ENCODE data around the gene WBP2. TPM values are rescaled to one million over a fixed set of nuclear protein-coding genes. Genes with fewer than 3 reads are reported as not detected.

Gene WBP2
- total and polyA plus RNA-seq, 2 of the 8 experiments (the other 6 are each of a cell fraction or from before 2014, with no cell fraction given), result 48.2 to 71.2 TPM

DNA sequence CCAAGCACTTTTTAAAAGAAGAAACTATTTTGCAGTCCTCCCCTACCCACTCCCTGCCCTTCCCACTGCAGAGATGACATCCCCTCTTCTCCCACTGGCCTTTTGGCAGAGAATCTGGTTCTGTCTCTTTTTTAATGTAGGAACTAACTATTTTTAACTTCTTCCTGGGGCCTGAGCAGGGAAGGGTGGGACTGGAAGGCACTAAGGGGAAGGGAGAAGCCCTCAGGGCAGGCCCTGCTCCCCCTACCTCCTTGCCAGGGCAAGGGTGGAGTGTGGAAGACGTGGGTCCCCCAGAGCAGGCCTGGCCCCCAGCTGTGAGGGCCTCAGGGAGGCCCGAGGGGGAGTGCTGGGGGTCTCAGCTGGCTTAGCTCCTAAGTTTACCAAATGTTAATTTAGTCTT, 30.5 kb downstream of the WBP2 start:
- no peak overlapping the region for H2AK5ac ChIP-seq (ENCODE audit: low read depth, low read length)
- WGBS, 2 experiments (ENCODE audit: extremely low coverage in 1 of 2, insufficient coverage in 1 of 2, insufficient read length in 1 of 2, insufficient replicate concordance in 2 of 2, low coverage in 1 of 2, low lambda C conversion rate in 2 of 2, missing lambda C conversion rate in 1 of 2), result 89% methylated on average over 2 of the region's 2 CpGs; no CpG with 5 or more reads in 1 of the 2 experiments
- no peak overlapping the region for H3K4ac ChIP-seq (replicated peaks; ENCODE audit: insufficient read length, low read depth, low read length)
- TF ChIP-seq CEBPB (IDR thresholded peaks at IDR 0.05; ENCODE audit: low read depth, low read length) (no peak), KDM1A (IDR thresholded peaks at IDR 0.05; ENCODE audit: borderline replicate concordance, low read length) (no peak), JUND (IDR thresholded peaks at IDR 0.05; ENCODE audit: low read length) (no peak), RFX5 (IDR thresholded peaks at IDR 0.05; ENCODE audit: borderline replicate concordance, low read depth, low read length) (no peak), POLR2A (IDR thresholded peaks at IDR 0.05; ENCODE audit: control extremely low read depth in 1 of 2, low read depth in 2 of 2, low read length in 2 of 2) (no peak), CHD2 (IDR thresholded peaks at IDR 0.05; ENCODE audit: low read length) (no peak), RNF2 (IDR thresholded peaks at IDR 0.05; ENCODE audit: borderline replicate concordance, low read depth, low read length, missing control alignments, poor library complexity, severe bottlenecking) (no peak), CTBP2 (IDR thresholded peaks at IDR 0.05; ENCODE audit: borderline replicate concordance, insufficient read depth, insufficient read length, low read length) (no peak), GABPA (IDR thresholded peaks at IDR 0.05; ENCODE audit: borderline replicate concordance, insufficient read depth, low read length) (no peak), TAF1 (IDR thresholded peaks at IDR 0.05; ENCODE audit: low read depth, low read length) (no peak), KDM4A (IDR thresholded peaks at IDR 0.05; ENCODE audit: low read depth, low read length, severe bottlenecking) (no peak), ZNF274 (IDR thresholded peaks at IDR 0.05; ENCODE audit: borderline replicate concordance, extremely low read depth, low read length) (no peak)
- H2BK5ac ChIP-seq (ENCODE audit: low read depth, low read length), result no peak overlapping the region
- peaks cover 2% of the 10 kb centered on the region; the same call in 1 of the 2 replicates for H3K23me2 ChIP-seq (ENCODE audit: low read depth, low read length)
- H3K79me2 ChIP-seq (ENCODE audit: control insufficient read depth in 1 of 2, insufficient read depth in 2 of 2, low read length in 2 of 2), result no peaks in the 10 kb centered on the region
- H3K4me3 ChIP-seq (ENCODE audit: extremely low read depth in 1 of 4, insufficient read depth in 2 of 4, low read depth in 3 of 4, low read length in 4 of 4), result no peak overlapping the region
- FAIRE-seq (no peak), DNase-seq (ENCODE audit: low read depth in 1 of 2, low spot score in 2 of 2) (no peak)
- 0 out of 2 replicates have a peak, but pooled peaks cover 2% of the 10 kb centered on the region for H3K79me1 ChIP-seq (ENCODE audit: low read depth, low read length)
- no peak overlapping the region for H4K8ac ChIP-seq (ENCODE audit: extremely low read depth, insufficient read depth, low read length)
- H3K23ac ChIP-seq (ENCODE audit: insufficient read length), result no peak overlapping the region
- ChIA-PET CTCF (ENCODE audit: partially characterized antibody) (interaction anchor here (1.5 to 21.9 kb wide), 7 partner anchors 8 to 59 kb away, joined by 3 to 563 read pairs (median 26); partner anchors contain the start of genes GALK1, UNC13D and WBP2), POLR2A (ENCODE audit: partially characterized antibody) (interaction anchor here (2.3 to 16.0 kb wide), 3 partner anchors 9 to 48 kb away, joined by 7 to 216 read pairs (median 64); partner anchors contain the start of gene UNK)
- no peak overlapping the region for H2BK12ac ChIP-seq (ENCODE audit: low read depth, low read length)
- H2AFZ ChIP-seq (ENCODE audit: low read length), result no peak overlapping the region
- no peak overlapping the region for H3K9ac ChIP-seq (replicated peaks in 1 of 4; ENCODE audit: extremely low read depth in 1 of 4, low read depth in 3 of 4, low read length in 3 of 4)
- H4K91ac ChIP-seq (replicated peaks; ENCODE audit: insufficient read length, low read length), result no peak overlapping the region
- peaks cover 16 to 32% (median 27%) of the 10 kb centered on the region in 4 experiments for H3K36me3 ChIP-seq (ENCODE audit: control insufficient read depth in 2 of 4, insufficient read depth in 4 of 4, low read length in 3 of 4)
- H3K4me2 ChIP-seq (ENCODE audit: insufficient read depth in 1 of 2, low read depth in 2 of 2, low read length in 2 of 2), result no peak overlapping the region
- H2BK20ac ChIP-seq (ENCODE audit: low read length), result no peak overlapping the region
- no peak overlapping the region for H3K56ac ChIP-seq (replicated peaks; ENCODE audit: insufficient read length, low read depth, low read length)
- H3K14ac ChIP-seq (ENCODE audit: insufficient read length), result no peak overlapping the region
- H3K27me3 ChIP-seq (replicated peaks in 1 of 4; ENCODE audit: control insufficient read depth in 3 of 4, extremely low read depth in 1 of 4, insufficient read depth in 3 of 4, low read length in 3 of 4), result no peaks in the 10 kb centered on the region
- H2BK15ac ChIP-seq (ENCODE audit: low read length), result no peak overlapping the region
- H3K18ac ChIP-seq (ENCODE audit: extremely low read depth, low read length), result no peak overlapping the region
- peaks cover 0 to 4% of the 10 kb centered on the region in 2 experiments for H4K20me1 ChIP-seq (replicated peaks in 1 of 2; ENCODE audit: control insufficient read depth in 1 of 2, insufficient read depth in 2 of 2, low read length in 2 of 2)
- peaks cover 0 to 12% (median 7%) of the 10 kb centered on the region in 4 experiments; a peak in 6 of 7 replicates for H3K4me1 ChIP-seq (replicated peaks in 1 of 4; ENCODE audit: control insufficient read depth in 3 of 4, insufficient read depth in 4 of 4, low read length in 3 of 4)
- no peak overlapping the region for H4K5ac ChIP-seq (ENCODE audit: insufficient read length, low read depth, low read length)
- no peak overlapping the region for H3K27ac ChIP-seq (ENCODE audit: low read depth, low read length)
- no peak overlapping the region for H2BK120ac ChIP-seq (replicated peaks; ENCODE audit: low read depth, low read length)
- H3K9me3 ChIP-seq (ENCODE audit: insufficient read depth in 2 of 2, low read depth in 1 of 2, low read length in 1 of 2), result no peaks in the 10 kb centered on the region
